Left renal pelvis (tissue), 4 donors: ENCODE measurements around the gene BBS9. TPM values are rescaled to one million over a fixed set of nuclear protein-coding genes. Genes with fewer than 3 reads are reported as not detected.

Experiments used
- DNase-seq, 4 donors: peaks; one replicate each; pipeline ENCODE4 v3.0.0-alpha.2; 2013; ENCODE audit warnings: low read depth in 4 of 4, low spot score in 3 of 4
- polyA plus RNA-seq, 4 donors: library from polyadenylated mRNA; unstranded; fragments of 120-200 nt; gene quantifications; one replicate each; pipeline ENCODE4 v1.2.1, GENCODE V29; 2013; ENCODE audit not compliant: insufficient read length in 4 of 4

BBS9 gene
- polyA plus RNA-seq, 4 donors, result 16.2 to 20.2 (median 18.9) TPM

DNA sequence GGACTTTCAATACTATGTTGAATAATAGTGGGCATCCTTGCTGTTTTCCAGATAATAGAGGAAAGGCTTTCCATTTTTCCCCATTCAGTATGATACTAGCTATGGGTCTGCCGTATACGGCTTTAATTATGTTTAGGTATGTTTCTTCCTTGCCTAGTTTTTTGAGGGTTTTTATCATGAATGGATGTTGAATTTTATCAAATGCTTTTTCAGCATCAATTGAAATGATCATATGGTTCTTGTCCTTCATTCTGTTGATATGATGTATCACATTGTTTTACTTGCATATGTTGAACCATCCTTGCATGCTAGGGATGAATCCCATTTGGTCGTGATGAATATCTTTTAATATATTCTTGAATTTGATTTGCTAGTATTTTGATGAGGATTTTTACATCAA lies 11.0 kb upstream of the BBS9 start:
- no peak for DNase-seq

DNA sequence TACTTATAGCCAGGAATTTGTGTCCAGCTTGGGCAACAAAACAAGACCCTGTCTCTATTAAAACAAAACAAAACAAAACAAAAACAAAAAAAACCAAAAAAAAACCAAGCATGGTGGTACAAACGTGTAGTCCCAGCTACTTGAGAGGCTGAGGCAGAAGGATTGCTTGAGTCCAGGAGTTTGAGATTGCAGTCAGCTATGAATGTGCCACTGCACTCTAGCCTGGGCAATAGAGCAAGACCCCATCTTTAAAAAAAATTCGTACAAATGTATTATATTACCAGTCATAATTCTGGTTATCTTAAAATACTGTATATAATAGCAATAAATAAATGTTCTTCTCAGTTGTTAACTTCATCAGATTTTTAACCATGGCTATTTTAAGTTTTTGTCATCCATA lies 2.3 kb upstream of the BBS9 start:
- no peak for DNase-seq

DNA sequence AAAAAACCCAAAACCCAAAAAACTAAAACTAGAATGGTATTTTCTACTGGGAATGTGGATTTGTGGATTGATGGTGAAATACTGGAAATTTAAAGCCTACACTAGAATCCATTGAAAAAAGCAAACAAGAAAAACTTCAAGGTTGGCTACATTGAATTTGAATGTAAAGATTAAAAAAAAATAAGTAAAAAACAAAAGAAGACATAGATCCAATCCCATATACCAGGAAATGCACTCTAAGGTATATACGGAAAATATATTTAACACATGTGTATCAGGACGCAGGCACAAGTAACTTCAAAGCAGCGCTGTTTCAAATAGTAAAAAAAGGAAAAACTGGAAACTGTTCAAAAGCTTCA lies 754 bp upstream of the BBS9 start:
- no peak for DNase-seq

DNA sequence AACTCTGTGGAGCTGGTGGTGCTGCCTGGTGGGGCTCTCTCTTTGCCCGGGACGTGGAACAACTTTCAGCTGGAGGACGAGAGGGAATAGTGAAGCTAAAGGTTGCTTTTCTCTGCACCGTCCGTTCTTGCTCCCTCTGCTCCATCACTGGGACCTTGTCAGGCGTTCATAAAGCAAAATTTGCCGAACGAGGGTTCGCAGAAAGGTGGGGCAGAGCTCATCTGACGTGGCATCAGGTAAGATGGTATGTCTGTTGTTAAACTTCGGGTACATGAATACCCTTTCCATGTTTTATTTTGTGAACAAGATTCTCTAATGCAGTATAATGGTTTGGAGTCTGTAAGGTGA lies 416 bp downstream of the BBS9 start:
- DNase-seq, result no peak

DNA sequence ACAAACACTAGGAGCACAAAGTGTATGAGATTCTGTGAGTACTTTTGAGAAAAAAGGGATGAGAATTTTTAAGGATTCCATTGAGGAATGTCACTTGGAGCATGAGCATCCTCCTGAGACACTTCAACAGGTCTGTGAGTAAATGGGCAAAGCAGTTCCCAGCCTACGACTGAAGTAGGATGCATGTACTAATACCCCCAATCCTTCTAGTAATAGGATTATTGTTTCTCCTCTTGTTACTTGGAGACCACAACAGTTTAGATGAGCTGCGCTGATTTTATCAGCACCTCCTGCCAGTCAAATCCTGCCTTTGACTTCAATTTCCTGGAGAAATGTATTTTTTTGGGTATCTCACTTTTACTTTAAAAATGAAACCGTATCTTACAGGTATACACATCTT lies 820 bp downstream of the BBS9 start:
- DNase-seq, result no peak

DNA sequence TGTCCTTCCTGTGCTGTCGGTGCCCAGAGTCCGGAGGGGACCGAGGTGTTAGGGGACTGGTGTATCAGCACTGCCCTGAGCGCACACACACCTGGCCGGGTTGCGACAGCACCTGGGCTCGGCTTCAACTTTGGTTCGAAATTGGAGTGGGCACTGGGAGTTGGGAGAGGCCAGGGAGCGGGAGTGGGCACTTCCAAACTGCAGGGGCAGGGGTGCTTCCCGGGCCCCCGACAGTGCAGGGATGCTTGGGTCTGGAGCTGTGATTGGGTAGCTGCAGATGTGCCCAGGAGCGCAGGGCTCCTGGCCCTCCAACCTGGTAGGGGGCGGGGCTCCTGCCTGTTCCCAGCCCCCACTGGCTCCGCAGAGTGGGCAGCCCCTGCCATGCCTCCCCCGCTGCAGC lies 7.7 kb downstream of the BBS9 start:
- DNase-seq, result no peak

DNA sequence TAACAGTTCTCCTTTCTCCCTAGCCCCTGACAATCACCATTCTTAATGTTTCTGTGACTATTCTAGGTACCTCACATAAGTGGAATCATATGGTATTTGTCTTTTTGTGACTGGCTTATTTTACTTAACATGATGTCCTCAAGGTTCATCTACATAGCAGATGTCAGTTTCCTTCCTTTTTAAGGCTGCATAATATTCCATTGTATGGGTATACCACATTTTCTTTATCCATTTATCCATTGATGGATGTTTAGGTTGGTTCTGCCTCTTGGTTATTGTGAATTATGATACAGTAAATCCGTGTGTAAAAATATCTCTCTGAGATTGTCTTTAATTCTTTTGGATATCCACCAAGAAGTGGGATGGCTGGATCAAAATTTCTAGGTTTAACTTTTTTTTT lies 13.2 kb downstream of the BBS9 start:
- no peak for DNase-seq

DNA sequence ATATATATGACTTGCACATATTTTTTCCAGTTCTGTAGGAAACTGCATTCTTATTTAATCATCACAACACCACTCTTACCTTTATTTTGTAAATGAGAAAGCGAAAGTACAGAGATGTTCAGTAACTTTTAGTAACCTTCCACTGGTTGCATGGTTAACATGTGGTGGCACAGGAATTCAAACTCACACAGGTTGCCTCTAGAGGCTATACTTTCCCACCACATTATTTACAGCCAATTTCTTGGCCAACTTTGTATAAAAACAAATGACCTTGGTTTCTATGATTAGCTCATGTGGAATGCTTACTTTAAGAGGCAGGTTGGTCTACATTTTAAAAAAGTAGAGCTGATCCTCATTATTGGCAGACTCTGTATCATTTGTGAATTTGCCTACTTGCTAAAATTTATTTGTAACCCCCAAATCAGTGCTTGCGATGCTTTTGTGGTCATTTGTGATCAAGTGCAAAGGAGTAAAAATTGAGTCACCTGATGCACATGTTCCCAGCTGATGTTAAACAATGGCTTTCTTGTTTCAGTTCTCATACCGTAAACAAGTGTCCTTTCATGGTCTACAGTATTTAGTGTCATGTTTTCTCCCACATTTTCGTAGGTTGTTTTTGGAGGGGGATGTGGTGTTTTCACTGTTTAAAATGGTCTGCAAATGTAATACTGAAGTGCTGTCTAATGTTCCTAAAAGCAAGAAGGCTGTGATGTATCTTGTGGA lies 14.8 kb downstream of the BBS9 start:
- no peak for DNase-seq

DNA sequence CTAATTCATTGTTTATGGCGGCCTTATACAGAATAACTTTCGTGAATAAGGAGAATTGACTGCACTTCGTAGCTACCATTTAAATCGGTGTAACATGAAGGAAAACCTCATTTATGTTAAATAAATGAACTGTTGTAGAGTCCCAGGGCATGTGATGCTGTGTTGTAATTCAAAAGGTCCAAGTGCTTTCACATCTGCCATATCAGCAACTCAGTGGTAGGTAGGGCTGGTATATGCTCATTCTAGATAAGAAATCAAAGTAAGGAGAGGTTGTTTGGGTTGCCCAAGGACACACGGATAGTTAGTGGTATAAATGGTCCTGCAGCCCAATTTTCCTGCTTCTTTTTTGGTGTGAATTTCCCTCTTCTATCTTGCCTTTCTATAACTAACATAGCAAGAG lies 15.8 kb downstream of the BBS9 start:
- no peak for DNase-seq

DNA sequence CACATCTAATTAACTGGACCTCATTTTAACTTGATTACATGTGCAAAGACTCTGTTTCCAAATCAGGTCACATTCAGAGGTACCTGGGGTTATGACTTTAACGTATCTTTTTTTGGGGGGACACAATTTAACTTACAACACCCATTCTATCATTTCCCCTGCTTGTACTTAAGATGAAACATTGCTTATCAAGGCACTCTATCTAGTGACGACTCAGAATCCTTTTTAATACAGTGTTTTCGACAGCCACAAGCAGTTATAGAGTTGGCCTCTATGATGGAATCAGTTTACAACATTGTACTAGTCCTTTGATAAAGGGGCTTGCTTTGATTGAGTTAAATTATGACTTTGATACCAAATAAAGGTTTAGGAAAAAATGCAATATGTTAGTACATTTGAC lies 22.7 kb downstream of the BBS9 start:
- DNase-seq, result no peak

DNA sequence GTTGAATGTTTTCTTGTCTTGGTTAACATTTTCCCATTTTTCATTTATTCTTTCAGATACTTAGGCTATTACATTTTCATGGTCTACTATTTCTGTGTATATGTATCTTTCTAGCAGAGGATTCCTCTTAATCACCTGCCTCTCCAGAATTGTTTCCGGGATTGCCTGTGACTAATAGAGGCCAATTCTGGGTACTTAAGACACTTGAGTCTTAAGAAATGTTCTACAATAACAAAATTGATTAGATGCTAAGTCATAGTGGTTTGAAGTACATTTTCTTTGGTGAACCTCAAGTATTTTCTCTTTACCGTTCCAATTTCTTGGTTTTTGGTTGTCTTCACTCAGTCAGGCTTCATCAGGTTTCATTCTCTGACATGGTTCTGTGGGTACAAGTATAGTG lies 26.4 kb downstream of the BBS9 start:
- DNase-seq, result no peak

DNA sequence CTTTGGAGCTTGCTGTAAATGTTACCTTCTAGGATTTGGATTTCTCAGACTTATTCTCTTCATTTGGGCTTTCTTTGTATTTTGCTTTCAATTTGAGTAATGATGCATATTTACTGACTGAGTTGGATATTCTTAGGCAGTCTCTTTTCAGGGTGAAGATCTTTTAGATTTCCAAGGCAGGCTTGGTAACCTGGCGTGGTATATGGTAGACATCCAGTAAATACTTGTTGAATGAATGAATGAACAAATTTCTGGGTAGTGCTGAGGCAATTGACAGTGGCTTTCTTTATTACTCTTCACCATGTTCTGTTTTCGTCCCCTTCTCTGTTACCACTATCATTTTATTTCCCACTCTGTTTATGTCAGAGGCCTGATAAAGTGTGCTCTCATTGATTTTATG lies 27.1 kb downstream of the BBS9 start:
- no peak for DNase-seq

DNA sequence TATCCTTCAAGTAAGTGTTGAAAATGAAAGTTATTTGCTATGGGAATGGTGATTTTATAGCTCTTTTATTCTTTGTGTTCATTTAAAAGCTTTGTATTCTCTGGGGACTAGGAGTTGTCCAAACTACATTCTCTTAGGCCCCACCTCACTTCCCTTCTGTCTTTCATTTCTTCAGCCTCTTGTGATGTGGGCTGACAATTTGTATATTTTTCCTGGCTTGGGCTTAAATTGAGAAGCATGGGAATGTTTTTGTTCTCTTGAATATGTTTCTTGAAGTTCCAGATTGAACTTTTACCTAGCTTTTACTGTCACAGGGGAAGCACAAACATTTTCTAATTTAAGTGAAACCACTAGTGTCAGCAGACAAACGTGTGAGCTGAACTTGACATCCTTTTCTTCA lies 27.9 kb downstream of the BBS9 start:
- no peak for DNase-seq

DNA sequence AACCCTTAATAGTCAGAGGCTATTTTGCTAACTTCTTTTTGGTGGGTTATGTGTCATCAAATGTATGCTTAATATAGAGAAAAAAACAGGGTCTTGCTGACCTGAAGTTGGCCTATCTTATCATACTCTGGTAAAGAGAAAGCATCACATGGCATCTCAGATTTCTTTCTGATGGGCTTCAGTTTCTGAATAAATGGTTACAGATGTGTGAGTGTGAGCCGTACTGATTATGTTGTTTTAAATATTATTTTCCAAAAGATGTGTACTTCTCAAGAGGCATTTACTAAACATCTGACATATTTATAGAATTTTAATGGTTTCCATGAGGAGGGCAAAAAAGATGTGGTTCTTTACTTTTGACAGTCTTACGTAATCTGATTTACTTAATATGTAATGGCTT lies 28.4 kb downstream of the BBS9 start:
- DNase-seq, result no peak

DNA sequence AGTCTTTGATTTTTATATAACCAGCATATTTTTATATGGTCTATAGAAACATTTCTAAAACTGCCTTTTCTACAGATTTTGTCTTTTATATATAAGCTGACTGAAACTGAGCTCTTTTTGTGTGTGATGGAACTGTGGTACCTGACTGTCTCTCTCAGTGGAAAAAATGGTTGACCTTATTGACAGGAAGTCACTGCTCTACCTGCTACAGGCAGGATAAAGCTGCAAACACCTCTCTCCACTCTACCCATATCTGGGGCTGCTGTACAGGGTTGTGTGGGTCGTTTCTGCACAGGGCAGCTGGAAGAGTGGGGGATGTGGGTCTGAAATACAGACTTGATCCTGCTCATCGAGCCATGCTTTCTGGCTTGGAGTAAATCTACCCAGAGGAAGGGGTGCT lies 48.5 kb downstream of the BBS9 start:
- DNase-seq, result no peak

DNA sequence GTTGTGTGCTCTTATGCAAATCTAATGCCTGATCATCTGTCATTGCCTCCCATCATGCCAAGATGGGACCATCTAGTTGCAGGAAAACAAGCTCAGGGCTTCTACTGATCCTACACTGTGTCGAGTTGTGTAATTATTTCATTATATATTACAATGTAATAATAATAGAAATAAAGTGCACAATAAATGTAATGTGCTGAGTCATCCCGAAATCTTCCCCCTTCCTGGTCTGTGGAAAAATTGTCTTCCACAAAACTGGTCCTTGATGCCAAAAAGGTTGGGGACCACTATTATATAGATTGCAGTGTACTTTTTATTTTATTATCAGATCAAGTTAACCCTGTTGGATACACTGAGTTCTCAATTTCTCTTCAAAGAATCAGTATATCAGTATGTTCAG lies 50.2 kb downstream of the BBS9 start:
- no peak for DNase-seq

DNA sequence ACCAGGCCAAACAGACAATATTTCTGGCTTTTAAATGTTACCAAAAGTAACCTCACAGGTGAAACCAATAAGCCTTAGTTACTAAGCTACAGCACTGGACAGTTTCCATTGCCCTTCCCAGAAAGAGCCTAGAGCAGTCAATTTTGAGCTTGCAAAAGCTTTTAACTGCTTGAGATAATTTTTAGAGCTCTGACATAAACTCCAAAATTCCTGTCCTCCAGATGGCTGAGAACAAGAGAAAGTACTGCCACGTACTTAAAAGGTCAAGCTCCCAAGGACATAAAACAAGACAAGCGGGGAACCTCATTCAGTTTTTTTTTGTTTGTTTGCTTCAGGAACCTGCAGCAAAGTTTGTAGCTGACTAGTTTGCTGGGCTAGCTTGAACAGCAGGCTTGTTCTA lies 54.1 kb downstream of the BBS9 start:
- DNase-seq, result no peak

DNA sequence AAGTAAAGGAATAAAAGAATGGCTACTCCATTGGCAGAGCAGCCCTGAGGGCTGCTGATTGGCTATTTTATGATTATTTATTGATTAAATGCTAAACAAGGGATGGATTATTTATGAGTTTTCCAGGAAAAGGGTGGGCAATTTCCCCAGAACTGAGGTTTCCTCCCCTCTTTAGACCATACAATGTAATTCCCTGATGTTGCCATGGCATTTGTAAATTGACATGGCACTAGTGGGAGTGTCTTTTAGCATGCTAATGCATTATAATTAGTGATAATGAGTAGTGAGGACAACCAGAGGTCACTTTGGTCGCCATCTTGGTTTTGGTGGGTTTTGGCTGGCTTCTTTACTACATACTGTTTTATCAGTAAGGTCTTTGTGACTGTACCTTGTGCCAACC lies 55.5 kb downstream of the BBS9 start:
- no peak for DNase-seq

DNA sequence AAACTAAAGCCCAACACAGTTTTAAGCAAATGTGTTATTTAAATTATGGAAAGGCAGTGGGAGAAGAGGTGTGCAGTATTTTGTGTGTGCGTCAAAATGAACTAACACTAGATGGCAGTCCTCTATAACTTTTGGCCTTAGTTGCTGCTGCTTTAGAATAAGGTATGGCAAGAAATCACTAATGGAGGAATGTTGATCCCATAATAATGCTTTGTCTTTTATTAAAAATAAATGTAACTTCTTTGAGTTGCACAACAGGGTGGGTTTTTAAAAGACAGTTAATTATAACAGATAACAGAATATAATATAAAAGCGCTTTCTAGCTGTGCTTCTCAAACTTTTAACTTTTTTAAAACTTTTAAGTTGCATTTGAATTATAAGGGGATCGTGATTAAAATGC lies 56.4 kb downstream of the BBS9 start:
- peak; percentile 12 to 42 (median 25) for DNase-seq

DNA sequence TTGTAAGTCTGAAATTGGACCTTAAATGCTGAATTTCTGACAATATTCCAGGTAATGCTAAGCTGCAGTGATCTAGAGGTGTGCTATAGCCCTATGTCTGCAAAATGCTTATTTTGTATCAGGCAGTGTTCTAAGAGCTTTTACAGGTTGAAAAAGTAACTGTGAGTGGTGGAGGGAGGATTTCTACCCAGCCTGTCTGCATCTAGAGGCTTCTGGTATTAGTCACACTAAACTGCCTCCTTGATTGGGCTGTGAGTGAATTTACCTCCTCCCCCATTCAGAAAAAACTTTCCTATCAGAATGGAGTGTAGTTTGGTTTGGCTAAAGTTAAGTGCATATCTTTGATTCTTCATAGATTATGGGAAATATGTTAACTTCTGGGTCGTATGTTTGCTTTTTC lies 56.8 kb downstream of the BBS9 start:
- no peak for DNase-seq

DNA sequence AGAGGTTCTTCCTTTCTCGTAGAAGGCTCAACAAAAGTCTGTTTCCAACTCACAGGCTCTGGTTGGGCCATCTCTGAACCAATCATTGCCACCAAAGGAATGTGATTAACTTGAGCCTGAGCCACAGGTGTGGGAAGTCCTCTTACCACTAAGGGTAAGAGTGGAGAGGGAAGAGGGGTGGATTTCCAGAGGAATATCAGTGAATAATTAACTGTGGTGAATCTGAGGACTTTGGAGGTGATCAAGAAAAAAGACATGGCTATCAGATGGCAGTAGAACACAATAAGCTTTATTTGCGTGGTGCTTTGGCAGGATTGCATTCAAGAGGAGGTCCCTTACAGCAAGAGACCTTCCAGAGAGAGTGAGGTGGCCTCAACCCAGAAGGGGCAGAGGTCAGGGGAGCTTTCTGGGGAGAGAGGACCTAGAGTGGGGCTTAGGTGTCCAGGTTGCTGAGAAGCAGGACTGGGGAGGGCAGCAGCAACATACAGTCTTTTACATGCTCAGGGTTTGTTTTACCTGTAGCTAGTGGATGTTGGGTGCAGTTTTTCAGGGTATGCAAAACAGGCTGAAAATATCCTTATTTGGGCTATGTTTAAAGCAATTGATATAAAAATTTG lies 61.4 kb downstream of the BBS9 start:
- DNase-seq, result no peak

DNA sequence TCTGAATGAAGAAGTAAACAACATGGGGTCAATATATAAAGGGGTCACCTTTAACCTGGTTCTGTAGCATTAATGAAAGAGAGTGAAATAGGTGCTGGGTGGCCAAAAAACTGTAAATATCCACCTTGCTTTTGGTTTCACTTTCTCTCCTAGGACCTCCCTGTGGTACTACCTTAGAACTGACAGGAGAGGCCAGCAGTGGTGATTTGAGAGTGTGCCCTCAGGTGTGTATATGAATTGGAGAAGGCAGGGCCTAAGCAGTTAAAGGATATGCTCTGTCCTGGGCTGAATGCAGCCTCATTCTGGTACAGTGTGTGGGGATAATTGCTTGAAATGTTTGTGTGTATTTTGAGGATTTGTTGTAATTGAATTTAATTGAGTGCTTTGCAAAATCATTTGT lies 62.0 kb downstream of the BBS9 start:
- DNase-seq, result no peak

DNA sequence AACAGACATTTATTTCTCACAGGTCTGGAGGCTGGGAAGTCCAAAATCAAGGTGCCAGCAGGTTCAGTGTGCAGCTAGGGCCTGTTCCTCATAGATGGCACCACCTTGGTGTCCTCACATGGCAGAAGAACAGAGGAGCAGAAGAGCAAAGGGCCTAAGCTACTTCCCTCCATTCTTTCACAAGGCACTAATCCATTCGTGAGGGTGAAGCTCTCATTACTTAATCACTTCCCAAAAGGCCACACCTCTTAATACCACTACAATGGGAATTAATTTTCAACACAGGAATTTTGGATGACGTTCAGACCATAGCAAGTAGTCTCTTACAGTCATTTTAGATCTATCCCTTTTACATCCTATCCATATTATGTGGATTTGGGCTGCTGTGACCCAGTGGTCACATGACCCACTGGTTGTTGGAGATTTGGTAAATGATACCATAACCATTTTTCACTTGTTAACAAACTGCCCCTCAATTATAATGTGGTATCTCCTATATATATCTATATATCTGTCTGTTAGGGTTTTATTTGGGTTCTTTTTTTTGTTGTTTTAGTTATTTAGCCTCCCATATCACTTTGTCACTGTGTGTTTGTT lies 63.4 kb downstream of the BBS9 start:
- DNase-seq, result no peak
